HEK293T (cell line): ENCODE results near the gene TMEM171.

ENCODE experiments used
- CTBP1 ChIP-seq: fragments of 450-650 bp; IDR thresholded peaks from 2 replicates; pipeline ENCODE4 v1.6.1; 2016; ENCODE audit warnings: borderline replicate concordance
- NFRKB ChIP-seq: fragments of 450-650 bp; IDR thresholded peaks from 2 replicates; pipeline ENCODE4 v1.6.1; 2016; ENCODE audit warnings: mild to moderate bottlenecking, moderate library complexity
- TARDBP ChIP-seq: fragments of 450-650 bp; IDR thresholded peaks from 2 replicates; pipeline ENCODE4 v1.6.1; 2016
- TF ChIP-seq, protein P1 (sequence below): fragments of 450-650 bp; IDR thresholded peaks from 2 replicates; pipeline ENCODE4 v1.6.1; 2016

GRCh38 chr5:73179730-73180129 lies 59.4 kb downstream of the TMEM171 start:
- TF ChIP-seq TARDBP: no peak
- TF ChIP-seq CTBP1: no peak
- TF ChIP-seq, protein P1, sequence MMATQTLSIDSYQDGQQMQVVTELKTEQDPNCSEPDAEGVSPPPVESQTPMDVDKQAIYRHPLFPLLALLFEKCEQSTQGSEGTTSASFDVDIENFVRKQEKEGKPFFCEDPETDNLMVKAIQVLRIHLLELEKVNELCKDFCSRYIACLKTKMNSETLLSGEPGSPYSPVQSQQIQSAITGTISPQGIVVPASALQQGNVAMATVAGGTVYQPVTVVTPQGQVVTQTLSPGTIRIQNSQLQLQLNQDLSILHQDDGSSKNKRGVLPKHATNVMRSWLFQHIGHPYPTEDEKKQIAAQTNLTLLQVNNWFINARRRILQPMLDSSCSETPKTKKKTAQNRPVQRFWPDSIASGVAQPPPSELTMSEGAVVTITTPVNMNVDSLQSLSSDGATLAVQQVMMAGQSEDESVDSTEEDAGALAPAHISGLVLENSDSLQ: no peak
- no peak for TF ChIP-seq NFRKB
